Lower leg skin (tissue), 3 donors: ENCODE results near the gene PRSS36.

Experiments
- POLR2A ChIP-seq, 2 donors: fragments of 450-650 bp; IDR thresholded peaks; one replicate each; pipeline ENCODE4 v1.6.1; 2016 to 2017; ENCODE audit warnings: antibody characterized with exemption in 2 of 2, mild to moderate bottlenecking in 1 of 2, moderate library complexity in 1 of 2
- TF ChIP-seq, protein P1 (sequence below), 3 donors: fragments of 450-650 bp; IDR thresholded peaks; one replicate each; pipeline ENCODE4 v1.5.1; 2016; ENCODE audit warnings: antibody characterized with exemption in 3 of 3, mild to moderate bottlenecking in 3 of 3, moderate library complexity in 2 of 3

DNA sequence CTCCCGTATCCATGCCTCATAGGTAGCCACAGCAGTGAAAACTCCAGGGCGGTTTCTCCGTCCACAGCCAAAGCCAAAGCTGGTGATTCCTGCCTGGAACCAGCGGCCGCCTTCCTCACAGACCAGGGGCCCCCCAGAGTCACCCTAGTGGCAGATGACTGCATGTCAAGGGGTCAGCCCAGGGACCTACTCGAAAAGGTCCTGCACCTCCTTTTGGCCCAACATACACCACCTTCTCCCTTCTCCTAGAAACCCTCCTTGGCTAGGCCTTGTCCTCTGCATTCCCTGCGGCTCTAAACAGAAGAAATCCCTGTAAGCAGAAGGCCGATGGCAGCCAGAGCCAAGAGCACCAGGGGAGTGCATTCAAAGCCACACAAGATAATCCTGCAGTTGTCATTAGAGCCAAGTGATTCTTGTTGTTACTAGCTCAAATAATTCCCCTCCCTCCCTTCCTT, 6.1 kb downstream of the PRSS36 start:
- no peak for TF ChIP-seq POLR2A (IDR thresholded peaks at IDR 0.05)
- TF ChIP-seq, protein P1, sequence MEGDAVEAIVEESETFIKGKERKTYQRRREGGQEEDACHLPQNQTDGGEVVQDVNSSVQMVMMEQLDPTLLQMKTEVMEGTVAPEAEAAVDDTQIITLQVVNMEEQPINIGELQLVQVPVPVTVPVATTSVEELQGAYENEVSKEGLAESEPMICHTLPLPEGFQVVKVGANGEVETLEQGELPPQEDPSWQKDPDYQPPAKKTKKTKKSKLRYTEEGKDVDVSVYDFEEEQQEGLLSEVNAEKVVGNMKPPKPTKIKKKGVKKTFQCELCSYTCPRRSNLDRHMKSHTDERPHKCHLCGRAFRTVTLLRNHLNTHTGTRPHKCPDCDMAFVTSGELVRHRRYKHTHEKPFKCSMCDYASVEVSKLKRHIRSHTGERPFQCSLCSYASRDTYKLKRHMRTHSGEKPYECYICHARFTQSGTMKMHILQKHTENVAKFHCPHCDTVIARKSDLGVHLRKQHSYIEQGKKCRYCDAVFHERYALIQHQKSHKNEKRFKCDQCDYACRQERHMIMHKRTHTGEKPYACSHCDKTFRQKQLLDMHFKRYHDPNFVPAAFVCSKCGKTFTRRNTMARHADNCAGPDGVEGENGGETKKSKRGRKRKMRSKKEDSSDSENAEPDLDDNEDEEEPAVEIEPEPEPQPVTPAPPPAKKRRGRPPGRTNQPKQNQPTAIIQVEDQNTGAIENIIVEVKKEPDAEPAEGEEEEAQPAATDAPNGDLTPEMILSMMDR (IDR thresholded peaks at IDR 0.05), result no peak
